Medulla oblongata (tissue), 1 donor: ENCODE results near the gene DUOX1.
"Not testable (repeated sequence)": the region's sequence is repeated elsewhere in the genome, so short reads cannot be mapped to it uniquely, and the experiment has no call there.

Source experiments
- DNase-seq: peaks from one replicate; pipeline ENCODE4 v3.0.0-alpha.2; 2015; ENCODE audit errors: extremely low spot score

The DUOX1 gene

DNA sequence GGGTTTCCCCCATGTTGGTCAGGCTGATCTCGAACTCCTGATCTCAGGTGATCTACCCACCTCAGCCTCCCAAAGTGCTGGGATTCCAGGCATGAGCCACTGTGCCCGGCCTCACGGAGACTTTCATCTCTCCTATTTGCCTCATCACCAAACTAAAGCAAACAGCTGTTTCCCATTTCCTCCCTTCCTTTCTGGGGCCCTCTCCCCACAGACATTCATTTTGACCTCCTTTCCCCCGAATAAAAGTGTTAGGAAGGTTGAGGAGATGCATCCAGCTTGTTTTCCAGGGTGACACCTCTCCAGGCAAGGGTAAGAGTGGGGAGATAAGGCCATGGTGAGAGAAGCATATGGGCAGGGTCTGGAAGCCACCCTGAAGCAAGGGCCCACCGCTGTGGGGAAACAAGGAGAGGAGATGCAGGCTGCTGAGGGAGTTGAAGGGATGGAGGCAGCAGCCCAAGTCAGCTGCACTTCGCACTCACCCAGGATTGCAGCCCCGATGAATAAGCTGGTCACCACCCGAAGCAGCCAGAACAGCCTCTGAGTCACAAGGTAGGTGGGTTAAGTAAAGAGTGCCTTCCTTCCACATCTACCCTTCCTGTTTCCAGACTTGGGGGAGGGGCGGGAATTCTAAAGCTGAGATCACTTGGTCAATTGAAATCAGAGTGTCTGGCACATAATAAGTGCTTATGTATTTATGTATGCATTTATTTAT is 7.9 kb upstream of the DUOX1 start:
- no peak for DNase-seq

- no peak for DNase-seq
Measured at GRCh38 chr15:45122719-45123118, 7.1 kb upstream of the DUOX1 start.

- DNase-seq, result no peak
Measured at GRCh38 chr15:45123397-45123796, 6.4 kb upstream of the DUOX1 start.

GRCh38 chr15:45126535-45127158 is 3.1 kb upstream of the DUOX1 start:
- DNase-seq, result no peak

DNA sequence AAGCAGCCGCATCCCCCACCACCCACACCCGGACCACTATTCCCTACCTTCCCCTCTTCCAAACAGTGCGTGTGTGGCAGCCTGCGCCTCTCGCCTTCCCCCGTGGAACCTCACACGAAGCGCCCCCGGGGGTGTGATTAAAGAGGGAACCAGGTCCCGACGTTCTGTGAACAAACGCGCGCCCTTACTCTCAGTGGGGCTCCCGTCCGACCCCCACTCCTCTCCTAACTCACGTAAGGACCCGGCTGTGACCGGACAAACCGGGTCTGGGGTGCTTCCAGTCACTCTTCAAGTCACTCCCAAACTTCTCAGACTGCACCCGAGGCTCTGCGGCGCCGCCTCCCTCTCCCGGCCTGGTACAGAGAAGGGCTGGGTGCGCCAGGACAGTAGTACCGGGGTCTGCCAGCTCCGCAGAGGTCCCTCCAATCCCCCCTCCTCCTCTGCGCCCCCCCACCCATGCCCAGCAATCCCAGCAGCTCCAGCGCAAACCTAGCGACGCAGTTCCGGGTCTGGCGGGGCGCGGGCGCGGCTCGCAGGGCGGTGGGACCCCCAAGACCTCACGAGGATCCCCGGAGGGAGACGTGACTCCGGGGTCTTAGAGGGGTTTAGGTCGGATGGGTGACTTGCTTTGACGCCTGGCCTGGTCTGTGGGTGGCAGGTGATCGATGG is 689 bp upstream of the DUOX1 start:
- DNase-seq, result no peak

DNA sequence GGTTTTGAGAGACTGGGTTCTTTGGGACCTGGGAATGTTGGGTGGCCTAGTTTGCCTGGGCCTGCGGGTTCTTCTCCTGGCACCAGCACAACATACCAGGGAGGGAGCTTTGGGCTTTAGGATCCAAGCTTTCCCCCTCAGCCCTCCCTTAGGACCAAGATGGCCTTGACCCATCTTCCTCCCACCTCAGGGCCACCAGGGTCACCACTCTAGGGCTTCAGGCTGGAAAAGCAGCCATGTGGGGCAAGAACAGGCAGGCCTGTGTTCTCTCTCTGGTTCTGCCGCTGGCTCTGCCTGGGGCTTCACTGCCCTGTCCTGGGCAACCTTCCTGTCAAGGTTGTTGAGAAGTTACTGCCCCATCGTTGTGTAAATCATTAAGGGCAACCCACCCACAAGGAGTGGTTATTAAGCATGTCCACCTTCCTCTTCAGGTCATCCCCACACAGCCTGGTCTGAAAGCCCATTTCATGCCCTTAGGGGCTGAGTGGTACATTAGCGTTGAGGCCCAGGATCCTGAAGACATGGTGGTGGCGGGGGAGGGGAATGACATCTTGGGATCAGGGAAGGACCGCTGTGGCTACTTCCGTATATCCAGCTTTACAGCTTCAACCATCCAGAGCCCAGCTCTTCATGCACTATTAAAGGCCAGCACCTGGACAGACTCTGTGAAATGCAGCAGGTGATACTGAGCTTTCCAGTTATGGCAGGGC is 652 bp downstream of the DUOX1 start:
- no peak for DNase-seq

DNA sequence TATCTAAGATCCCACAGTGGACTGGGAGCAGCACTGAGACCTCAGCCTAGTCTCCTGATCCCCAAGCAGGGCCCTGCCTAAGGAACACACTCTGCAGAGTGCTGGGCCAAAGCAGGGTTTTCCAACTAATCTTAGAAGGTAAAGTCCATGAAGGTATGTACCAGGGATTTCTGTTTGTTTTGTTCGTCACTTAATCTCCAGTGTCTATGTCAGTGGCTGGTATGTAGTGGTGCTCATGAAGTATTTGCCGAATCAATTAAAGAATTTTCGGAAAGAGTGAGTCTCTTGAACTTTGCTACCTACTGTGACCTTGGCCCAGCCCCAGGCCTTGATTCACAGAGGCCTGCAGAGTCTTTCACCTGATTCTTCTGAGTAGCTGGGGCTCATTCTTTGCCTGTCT is 1.7 kb downstream of the DUOX1 start:
- no peak for DNase-seq

DNA sequence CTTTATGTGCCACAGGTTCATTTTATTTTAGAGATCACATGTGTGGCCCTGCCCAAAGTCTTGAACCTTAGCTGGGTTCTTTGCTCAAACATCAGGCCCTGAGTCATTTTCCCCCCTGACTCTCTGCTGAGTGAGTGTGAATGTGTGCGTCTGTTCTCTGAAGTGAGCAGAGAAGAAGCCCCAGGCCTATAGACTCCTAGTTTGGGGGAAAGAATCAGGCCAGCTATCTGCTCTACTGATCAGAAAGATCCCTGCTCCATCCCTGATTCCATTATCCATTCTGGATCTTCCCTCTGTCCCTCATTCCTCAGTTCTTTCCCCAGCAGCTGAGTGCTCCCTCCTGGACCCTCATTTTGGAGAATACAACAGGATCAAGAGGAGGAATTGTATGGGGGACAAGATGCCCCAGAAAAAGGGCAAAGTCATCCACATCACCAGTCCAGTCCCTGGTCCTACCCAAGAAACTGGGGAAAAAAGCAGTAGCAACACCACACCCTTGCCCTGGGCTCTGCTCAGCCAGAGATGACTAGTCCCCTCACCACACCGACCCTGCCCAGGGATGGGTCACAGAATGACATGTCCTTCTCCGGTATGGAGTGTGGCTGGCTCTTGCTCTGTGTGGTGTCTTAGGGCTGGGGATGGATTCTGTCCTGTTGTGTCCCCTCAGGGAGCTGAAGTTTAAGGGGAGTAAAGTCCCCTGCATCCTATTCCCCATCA is 3.2 kb downstream of the DUOX1 start:
- DNase-seq, result no peak

DNA sequence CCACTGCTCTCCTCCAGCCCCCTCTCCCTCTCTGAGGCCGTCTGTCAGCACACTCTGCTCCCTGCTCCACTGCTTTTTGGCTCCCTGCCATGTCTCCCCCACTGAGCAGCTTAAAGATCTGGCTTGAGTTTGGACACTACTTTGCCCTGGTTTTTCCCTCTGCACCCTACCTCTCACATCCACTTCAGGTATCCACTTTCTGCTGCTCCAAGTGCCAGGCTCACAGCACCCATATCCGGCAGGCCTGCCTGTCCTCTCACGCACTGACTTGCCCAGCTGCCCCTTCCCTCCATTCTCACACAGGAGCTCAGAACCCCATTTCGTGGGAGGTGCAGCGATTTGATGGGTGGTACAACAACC is 3.7 kb downstream of the DUOX1 start:
- no peak for DNase-seq

GRCh38 chr15:45134046-45134445 is 4.3 kb downstream of the DUOX1 start:
- DNase-seq, result no peak

- DNase-seq, result no peak
Measured at GRCh38 chr15:45134682-45135604, 5.1 kb downstream of the DUOX1 start.

- not testable (repeated sequence) for DNase-seq
Measured at GRCh38 chr15:45135705-45136377, 6.0 kb downstream of the DUOX1 start.

- no peak for DNase-seq
Measured at GRCh38 chr15:45136378-45136764, 6.6 kb downstream of the DUOX1 start.

- no peak for DNase-seq
Measured at GRCh38 chr15:45137703-45138102, 7.9 kb downstream of the DUOX1 start.

- no peak for DNase-seq
Measured at GRCh38 chr15:45138814-45139765, 9.3 kb downstream of the DUOX1 start.

DNA sequence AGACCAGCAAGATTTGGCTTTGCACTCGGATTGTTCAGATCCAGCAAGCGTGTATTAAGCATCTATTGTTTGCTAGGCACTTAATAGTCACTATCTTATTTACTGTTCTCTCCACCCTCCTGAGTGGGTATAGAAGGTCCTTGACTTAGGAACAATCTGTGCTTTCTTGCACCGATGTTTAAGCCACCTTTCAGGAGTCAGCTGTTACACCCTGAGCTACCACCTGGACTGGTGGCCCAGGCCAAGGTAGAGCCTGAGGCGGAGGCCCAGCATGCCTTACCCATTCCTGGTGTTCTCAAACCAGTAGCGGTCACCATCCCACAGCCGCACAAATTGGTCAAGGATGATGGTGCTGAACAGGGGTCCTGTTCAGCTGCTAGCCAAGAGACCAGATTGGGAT is 10.0 kb downstream of the DUOX1 start:
- DNase-seq, result no peak

- DNase-seq, result no peak
Measured at GRCh38 chr15:45140557-45141250, 10.9 kb downstream of the DUOX1 start.

- DNase-seq, result no peak
Measured at GRCh38 chr15:45141386-45141785, 11.6 kb downstream of the DUOX1 start.

DNA sequence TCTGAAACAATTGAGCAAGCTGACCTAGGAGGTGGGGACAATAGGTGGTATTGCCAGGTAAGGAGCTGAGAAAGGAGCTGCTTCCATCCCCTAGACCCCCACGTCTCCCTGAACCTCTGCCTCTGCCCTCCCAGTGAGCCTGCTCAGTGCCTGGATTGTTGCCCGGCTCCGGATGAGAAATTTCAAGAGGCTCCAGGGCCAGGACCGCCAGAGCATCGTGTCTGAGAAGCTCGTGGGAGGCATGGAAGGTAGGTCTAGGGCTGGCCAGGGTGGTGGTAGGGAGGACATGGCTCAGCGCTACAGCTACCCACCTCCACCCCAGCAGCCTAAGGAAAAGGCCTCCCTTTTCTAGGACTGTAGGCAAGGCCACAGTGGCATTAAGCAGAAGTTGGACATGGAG is 13.3 kb downstream of the DUOX1 start:
- no peak for DNase-seq
